ENCODE results near the gene ANKMY1. TPM values are rescaled to one million over a fixed set of nuclear protein-coding genes. Genes with fewer than 3 reads are reported as not detected.

ANKMY1 gene
- total RNA-seq, 4 donors from 2014 or later, result 11.7 to 30.5 (median 15.3) TPM

DNA sequence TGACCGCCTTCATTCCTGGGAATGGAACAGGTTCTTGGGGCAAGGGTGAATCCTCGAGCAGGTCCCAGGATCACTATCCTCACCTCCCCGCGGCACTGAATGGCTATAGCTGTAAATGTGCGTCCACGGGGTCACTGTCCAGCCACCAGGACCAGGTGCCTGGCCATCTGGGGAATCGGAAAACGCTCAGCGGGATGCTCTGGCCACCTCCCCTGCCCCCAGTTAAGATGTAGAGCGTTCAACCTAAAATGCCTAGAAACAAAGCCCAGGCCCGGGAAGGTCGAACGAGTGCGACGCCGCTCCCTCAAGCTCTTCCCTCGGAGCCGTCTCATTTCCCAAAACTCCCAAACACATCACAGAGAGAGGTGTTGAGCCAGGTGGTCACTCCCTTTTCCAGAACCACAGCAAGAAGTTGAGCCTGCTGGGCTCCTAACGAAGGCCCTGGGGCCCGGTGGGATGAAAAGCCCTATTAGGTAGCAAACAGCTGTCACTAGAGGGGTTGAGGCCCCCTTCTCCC lies 28.0 kb upstream of the ANKMY1 start:
- TF ChIP-seq, protein P1, sequence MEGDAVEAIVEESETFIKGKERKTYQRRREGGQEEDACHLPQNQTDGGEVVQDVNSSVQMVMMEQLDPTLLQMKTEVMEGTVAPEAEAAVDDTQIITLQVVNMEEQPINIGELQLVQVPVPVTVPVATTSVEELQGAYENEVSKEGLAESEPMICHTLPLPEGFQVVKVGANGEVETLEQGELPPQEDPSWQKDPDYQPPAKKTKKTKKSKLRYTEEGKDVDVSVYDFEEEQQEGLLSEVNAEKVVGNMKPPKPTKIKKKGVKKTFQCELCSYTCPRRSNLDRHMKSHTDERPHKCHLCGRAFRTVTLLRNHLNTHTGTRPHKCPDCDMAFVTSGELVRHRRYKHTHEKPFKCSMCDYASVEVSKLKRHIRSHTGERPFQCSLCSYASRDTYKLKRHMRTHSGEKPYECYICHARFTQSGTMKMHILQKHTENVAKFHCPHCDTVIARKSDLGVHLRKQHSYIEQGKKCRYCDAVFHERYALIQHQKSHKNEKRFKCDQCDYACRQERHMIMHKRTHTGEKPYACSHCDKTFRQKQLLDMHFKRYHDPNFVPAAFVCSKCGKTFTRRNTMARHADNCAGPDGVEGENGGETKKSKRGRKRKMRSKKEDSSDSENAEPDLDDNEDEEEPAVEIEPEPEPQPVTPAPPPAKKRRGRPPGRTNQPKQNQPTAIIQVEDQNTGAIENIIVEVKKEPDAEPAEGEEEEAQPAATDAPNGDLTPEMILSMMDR (IDR thresholded peaks at IDR 0.05; ENCODE audit: low read depth), result no peak

DNA sequence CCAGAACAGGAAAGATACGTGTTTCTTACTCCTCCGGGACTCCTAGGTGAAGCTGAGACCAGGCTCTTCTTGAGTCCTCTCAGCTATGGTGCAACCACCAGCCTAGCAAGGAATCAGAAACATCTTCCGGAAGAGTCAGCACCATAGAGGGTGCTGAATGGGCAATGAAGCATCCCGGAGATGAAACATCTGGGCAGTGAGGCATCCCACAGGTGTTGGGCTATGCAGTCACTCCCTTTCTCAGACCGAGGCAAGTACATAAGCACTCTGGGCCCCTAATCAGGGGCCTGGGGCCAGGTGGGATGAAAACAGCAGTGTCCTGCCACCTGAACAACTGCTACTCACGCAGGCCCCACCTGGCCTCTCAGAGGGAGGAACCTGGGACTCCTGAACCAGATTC lies 27.3 kb upstream of the ANKMY1 start:
- TF ChIP-seq, protein P1 (IDR thresholded peaks at IDR 0.05; ENCODE audit: low read depth), result no peak

DNA sequence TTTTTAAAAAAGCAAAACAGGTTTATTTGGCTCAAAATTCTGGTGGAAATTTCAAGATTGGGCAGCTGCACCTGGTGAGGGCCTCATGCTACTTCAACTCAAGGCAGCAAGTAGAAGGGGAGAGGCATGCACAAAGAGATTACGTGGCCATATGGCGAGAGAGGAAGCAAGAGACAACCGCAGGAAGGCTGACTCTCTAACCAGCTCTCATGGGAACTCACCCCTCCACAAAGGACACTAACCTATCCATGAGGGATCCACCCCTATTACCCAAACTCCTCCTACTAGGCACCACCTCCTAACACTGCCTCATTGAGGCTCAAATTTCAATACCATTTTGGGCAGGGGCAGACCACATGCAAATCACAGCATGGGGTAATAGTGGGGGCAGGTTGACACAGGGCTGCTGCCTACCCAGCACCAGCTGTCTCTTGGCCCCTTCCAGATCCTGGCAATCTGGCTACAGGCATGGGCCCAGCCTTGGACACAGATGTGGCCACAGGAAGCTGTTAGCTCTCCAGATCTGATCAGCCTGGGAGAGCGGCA lies 26.8 kb upstream of the ANKMY1 start:
- TF ChIP-seq, protein P1 (IDR thresholded peaks at IDR 0.05; ENCODE audit: low read depth), result no peak

DNA sequence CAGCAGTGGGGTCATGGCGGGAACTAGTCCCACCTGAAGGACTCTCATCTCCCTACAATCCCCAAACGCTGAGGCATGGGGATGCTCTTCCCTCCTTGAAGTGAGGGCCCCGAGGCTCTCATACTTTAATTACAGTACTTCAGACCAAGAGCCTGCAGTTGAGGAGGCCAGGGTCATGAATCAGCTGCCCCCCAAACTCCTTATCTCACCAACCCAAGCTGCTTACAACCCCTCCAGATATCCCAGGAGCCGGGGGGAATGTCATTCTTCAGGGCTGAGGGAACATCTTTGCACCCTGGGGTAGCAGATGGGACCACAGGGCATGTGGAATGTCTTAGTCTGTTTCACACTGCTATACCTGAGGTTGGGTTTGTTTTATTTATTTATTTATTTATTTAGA lies 26.0 kb upstream of the ANKMY1 start:
- TF ChIP-seq, protein P1 (IDR thresholded peaks at IDR 0.05; ENCODE audit: low read depth), result no peak

DNA sequence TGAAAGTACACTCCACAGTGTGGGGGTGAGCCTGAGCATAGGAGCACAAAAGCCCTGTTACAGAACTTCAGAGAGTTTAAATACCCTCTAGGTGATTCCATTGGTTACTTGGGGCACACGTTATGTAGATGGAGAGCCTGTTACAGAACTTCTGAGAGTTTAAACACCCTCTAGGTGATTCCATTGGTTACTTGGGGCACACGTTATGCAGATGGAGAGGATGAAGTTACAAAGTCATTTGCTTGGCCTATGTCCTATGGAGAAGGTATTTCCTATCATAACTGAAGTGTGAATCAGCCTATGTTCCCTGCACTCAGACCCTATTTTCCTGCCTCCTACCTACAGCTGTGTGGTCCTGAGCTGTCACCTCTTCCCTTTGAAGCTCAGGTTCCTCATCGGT lies 25.0 kb upstream of the ANKMY1 start:
- TF ChIP-seq, protein P1 (IDR thresholded peaks at IDR 0.05; ENCODE audit: low read depth), result no peak

DNA sequence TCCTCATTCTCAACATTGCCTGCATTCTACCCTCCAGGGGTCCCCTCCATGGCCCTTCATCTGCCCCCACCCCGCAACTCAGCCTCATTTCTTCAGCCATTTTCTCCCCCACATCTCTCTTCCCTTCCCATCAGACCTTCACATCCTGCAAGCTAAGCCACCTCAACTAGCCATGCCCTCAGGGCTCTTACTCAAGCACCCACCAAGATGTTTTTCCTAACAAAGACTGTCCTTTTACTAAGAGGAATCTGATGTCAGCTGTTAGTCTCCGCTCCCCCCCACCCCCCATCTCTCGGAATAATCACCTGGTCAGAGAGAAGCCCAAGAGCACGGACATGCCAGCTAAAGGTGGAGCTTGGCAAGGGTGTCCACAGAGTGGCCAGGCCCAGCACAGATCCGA lies 24.0 kb upstream of the ANKMY1 start:
- TF ChIP-seq, protein P1 (IDR thresholded peaks at IDR 0.05; ENCODE audit: low read depth), result no peak

DNA sequence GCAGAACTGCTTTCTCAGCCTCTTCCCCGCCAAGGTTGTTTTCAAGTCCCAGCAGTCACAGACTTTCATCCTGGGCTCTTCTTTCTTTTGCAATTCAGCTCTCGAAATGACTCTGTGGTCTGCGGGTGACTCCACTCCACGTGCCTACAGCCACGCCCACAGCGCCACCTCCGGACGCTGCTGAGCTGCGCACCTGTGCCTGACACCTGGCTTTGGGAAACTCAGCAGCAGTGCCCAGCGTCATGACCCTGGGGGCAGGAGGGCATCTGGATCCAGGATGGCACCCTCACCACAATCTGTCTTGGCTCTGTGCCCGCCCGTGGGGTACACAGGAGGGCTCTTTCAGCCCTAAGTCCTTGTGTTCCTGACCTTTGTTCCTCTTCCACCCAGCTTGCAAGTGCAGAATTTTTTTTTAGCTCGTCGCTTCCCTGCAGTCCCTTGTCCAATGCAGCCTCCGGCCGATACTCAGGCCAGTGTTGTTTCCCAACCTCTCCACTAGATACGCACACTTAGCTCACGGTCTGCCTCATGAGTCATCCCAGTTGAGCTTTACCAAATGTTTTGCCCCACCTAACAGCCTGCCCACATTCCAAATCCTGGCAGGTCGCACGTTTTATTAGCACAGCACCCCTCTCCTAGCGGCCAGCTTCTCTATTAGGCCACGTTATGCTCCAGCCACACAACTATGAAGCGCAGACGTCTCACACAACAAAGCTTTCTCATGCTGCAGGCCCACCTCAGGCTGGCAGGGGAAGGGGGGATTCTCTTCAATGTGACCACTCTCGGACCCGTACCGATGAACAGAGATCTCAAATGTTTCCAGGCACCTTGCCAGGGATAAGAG lies 22.2 kb upstream of the ANKMY1 start:
- TF ChIP-seq, protein P1 (IDR thresholded peaks at IDR 0.05; ENCODE audit: low read depth), result no peak
